Measurements from ENCODE around the gene RHOB. TPM values are rescaled to one million over a fixed set of nuclear protein-coding genes. Genes with fewer than 3 reads are reported as not detected.
"Not testable (repeated sequence)": the region's sequence is repeated elsewhere in the genome, so short reads cannot be mapped to it uniquely, and the experiment has no call there.

Gene RHOB
- polyA plus RNA-seq, 3 donors: 43.3 to 602 (median 66.3) TPM

- no peak for DNase-seq
- H3K36me3 Mint-ChIP-seq: peaks cover 5 to 6% of the 10 kb centered on the region in 2 donors
- peaks cover 65% of the 10 kb centered on the region for H3K4me1 Mint-ChIP-seq
- H3K27ac Mint-ChIP-seq: peak overlapping the region in 2 of 7 donors; percentile 42 to 63
- Histone ChIP-seq H3K36me3 (replicated peaks in 1 of 2; ENCODE audit: control insufficient read depth in 1 of 2, insufficient read depth in 2 of 2, low read length in 2 of 2) (no peaks in the 10 kb centered on the region), H3K79me2 (ENCODE audit: insufficient read depth, low read length) (no peaks in the 10 kb centered on the region), H3K9ac (ENCODE audit: insufficient read depth, low read length, poor library complexity, severe bottlenecking) (no peak overlapping the region), H3K9me3 (replicated peaks in 1 of 2; ENCODE audit: control insufficient read depth in 1 of 2, insufficient read depth in 1 of 2, low read length in 2 of 2) (no peaks in the 10 kb centered on the region), H4K20me1 (ENCODE audit: insufficient read depth, low read length) (no peaks in the 10 kb centered on the region), H3K4me3 (replicated peaks in 1 of 3; ENCODE audit: low read depth in 2 of 3, low read length in 3 of 3) (no peak overlapping the region), H3K4me2 (replicated peaks; ENCODE audit: extremely low read depth, low read length, poor library complexity, severe bottlenecking) (no peak overlapping the region), H2AFZ (ENCODE audit: insufficient read depth, low read depth, low read length, poor library complexity, severe bottlenecking) (no peak overlapping the region), H3K4me1 (ENCODE audit: control insufficient read depth in 1 of 2, insufficient read depth in 2 of 2, low read length in 2 of 2) (peaks cover 56 to 61% of the 10 kb centered on the region in 2 donors), H3K27me3 (ENCODE audit: control insufficient read depth in 2 of 2, insufficient read depth in 2 of 2, low read length in 2 of 2) (no peaks in the 10 kb centered on the region), H3K27ac (ENCODE audit: low read depth in 1 of 2, low read length in 2 of 2) (no peak overlapping the region)
- intact Hi-C loops (cut with micrococcal nuclease): no loop called here
- WGBS (ENCODE audit: insufficient coverage): 91% methylated on average over 3 of the region's 4 CpGs
- H3K4me3 Mint-ChIP-seq: no peak overlapping the region
- peaks cover 0 to 2% (median 2%) of the 10 kb centered on the region in 3 donors for H3K27me3 Mint-ChIP-seq (ENCODE audit: low read depth in 3 of 3)
- H3K9me3 Mint-ChIP-seq: peaks cover 0 to 2% (median 0%) of the 10 kb centered on the region in 7 donors
- TF ChIP-seq CTCF (IDR thresholded peaks at IDR 0.05): no peak
These were observed 12.8 kb upstream of the RHOB start for GRCh38 chr2:20433946-20434553.

GRCh38 chr2:20434588-20435294 is 12.1 kb upstream of the RHOB start:
- Histone ChIP-seq H3K9ac (ENCODE audit: insufficient read depth, low read length, poor library complexity, severe bottlenecking) (no peak overlapping the region), H4K20me1 (ENCODE audit: insufficient read depth, low read length) (no peaks in the 10 kb centered on the region), H3K36me3 (replicated peaks in 1 of 2; ENCODE audit: control insufficient read depth in 1 of 2, insufficient read depth in 2 of 2, low read length in 2 of 2) (no peaks in the 10 kb centered on the region), H2AFZ (ENCODE audit: insufficient read depth, low read depth, low read length, poor library complexity, severe bottlenecking) (no peak overlapping the region), H3K27ac (ENCODE audit: low read depth in 1 of 2, low read length in 2 of 2) (no peak overlapping the region), H3K79me2 (ENCODE audit: insufficient read depth, low read length) (no peaks in the 10 kb centered on the region), H3K4me1 (ENCODE audit: control insufficient read depth in 1 of 2, insufficient read depth in 2 of 2, low read length in 2 of 2) (peaks cover 56 to 61% of the 10 kb centered on the region in 2 donors), H3K4me3 (replicated peaks in 1 of 3; ENCODE audit: low read depth in 2 of 3, low read length in 3 of 3) (no peak overlapping the region), H3K4me2 (replicated peaks; ENCODE audit: extremely low read depth, low read length, poor library complexity, severe bottlenecking) (no peak overlapping the region), H3K27me3 (ENCODE audit: control insufficient read depth in 2 of 2, insufficient read depth in 2 of 2, low read length in 2 of 2) (no peaks in the 10 kb centered on the region), H3K9me3 (replicated peaks in 1 of 2; ENCODE audit: control insufficient read depth in 1 of 2, insufficient read depth in 1 of 2, low read length in 2 of 2) (no peaks in the 10 kb centered on the region)
- Mint-ChIP-seq H3K4me3 (no peak overlapping the region), H3K9me3 (peaks cover 0 to 2% (median 0%) of the 10 kb centered on the region in 7 donors), H3K36me3 (peaks cover 3% of the 10 kb centered on the region in 2 donors), H3K27ac (peak overlapping the region in 2 of 7 donors; percentile 42 to 63), H3K27me3 (ENCODE audit: low read depth in 3 of 3) (peaks cover 0 to 4% (median 2%) of the 10 kb centered on the region in 3 donors), H3K4me1 (peaks cover 65% of the 10 kb centered on the region)
- TF ChIP-seq CTCF (IDR thresholded peaks at IDR 0.05): no peak
- intact Hi-C loops (cut with micrococcal nuclease): no loop called here
- DNase-seq: no peak
- WGBS (ENCODE audit: insufficient coverage): 92% methylated on average over 5 of the region's 8 CpGs

- Mint-ChIP-seq H3K4me1 (peaks cover 64% of the 10 kb centered on the region), H3K27ac (peak overlapping the region in 2 of 7 donors; percentile 13 to 64)
- H3K27ac ChIP-seq (ENCODE audit: low read depth in 1 of 2, low read length in 2 of 2); H3K9ac ChIP-seq (ENCODE audit: insufficient read depth, low read length, poor library complexity, severe bottlenecking); H3K4me2 ChIP-seq (replicated peaks; ENCODE audit: extremely low read depth, low read length, poor library complexity, severe bottlenecking); H3K36me3 Mint-ChIP-seq; H3K27me3 Mint-ChIP-seq (ENCODE audit: low read depth in 3 of 3); H3K27me3 ChIP-seq (ENCODE audit: control insufficient read depth in 2 of 2, insufficient read depth in 2 of 2, low read length in 2 of 2); H3K79me2 ChIP-seq (ENCODE audit: insufficient read depth, low read length); DNase-seq; H4K20me1 ChIP-seq (ENCODE audit: insufficient read depth, low read length); H3K4me3 ChIP-seq (replicated peaks in 1 of 3; ENCODE audit: low read depth in 2 of 3, low read length in 3 of 3); H2AFZ ChIP-seq (ENCODE audit: insufficient read depth, low read depth, low read length, poor library complexity, severe bottlenecking); H3K9me3 Mint-ChIP-seq; H3K36me3 ChIP-seq (replicated peaks in 1 of 2; ENCODE audit: control insufficient read depth in 1 of 2, insufficient read depth in 2 of 2, low read length in 2 of 2); intact Hi-C loops (cut with micrococcal nuclease); H3K4me3 Mint-ChIP-seq; H3K9me3 ChIP-seq (replicated peaks in 1 of 2; ENCODE audit: control insufficient read depth in 1 of 2, insufficient read depth in 1 of 2, low read length in 2 of 2): not testable (repeated sequence)
- H3K4me1 ChIP-seq (ENCODE audit: control insufficient read depth in 1 of 2, insufficient read depth in 2 of 2, low read length in 2 of 2): peaks cover 56 to 61% of the 10 kb centered on the region in 2 donors
- 84% methylated on average over 5 of the region's 9 CpGs for WGBS (ENCODE audit: insufficient coverage)
These were observed 11.4 kb upstream of the RHOB start for GRCh38 chr2:20435456-20435855.
